ENCODE data around the gene SEPTIN10. TPM values are rescaled to one million over a fixed set of nuclear protein-coding genes. Genes with fewer than 3 reads are reported as not detected.

The SEPTIN10 gene
- total RNA-seq, 1 experiment from 2014 or later: 92.5 TPM

DNA sequence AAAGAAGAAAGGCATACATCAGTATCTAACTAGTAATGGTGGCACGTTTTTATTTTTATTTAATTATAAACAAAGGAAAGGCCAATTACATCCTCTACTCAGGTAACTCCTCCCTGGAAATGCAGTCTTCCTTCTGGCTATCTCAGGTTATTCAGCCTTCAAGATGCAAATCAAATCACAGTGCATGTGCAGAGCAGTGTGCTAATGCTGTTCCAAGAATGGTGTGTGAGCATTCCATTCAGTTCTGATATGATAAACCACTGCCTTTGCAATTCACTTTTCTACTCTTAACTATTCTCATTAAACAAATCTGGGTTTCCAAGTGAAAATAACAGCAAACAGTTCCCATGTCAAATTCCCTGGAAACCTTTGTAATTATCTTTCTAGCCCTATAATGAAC, 38.4 kb downstream of the SEPTIN10 start:
- no peak overlapping the region for H4K8ac ChIP-seq (replicated peaks; ENCODE audit: insufficient read length, low read depth, low read length)
- H2AFZ ChIP-seq (ENCODE audit: low read length): no peak overlapping the region
- no peaks in the 10 kb centered on the region for H3K27me3 ChIP-seq (ENCODE audit: insufficient read depth, low read length)
- H3K79me2 ChIP-seq (ENCODE audit: insufficient read depth, low read length): no peaks in the 10 kb centered on the region
- no peak overlapping the region for H3K4ac ChIP-seq (ENCODE audit: low read depth, low read length)
- no peak overlapping the region for H2AK5ac ChIP-seq (ENCODE audit: insufficient read length, low read length)
- no peak overlapping the region for H3K4me2 ChIP-seq (ENCODE audit: insufficient read depth, insufficient read length, low read length)
- no peak overlapping the region for H3K56ac ChIP-seq (ENCODE audit: insufficient read length, low read depth, low read length)
- Mint-ChIP-seq H3K9me3 (no peaks in the 10 kb centered on the region), H3K4me1 (no peaks in the 10 kb centered on the region), H3K27me3 (ENCODE audit: low read depth) (no peaks in the 10 kb centered on the region), H3K36me3 (ENCODE audit: insufficient read depth in 1 of 3, low read depth in 3 of 3) (peaks cover 3 to 23% (median 10%) of the 10 kb centered on the region in 3 experiments; a peak in 5 of 7 replicates), H3K27ac (no peak overlapping the region), H3K4me3 (no peak overlapping the region)
- no peak overlapping the region for H4K91ac ChIP-seq (ENCODE audit: insufficient read length, low read depth, low read length)
- H3K79me1 ChIP-seq (ENCODE audit: insufficient read depth, low read depth, low read length, poor library complexity, severe bottlenecking): no peaks in the 10 kb centered on the region
- no peak overlapping the region for H3K14ac ChIP-seq (ENCODE audit: insufficient read depth, low read length)
- no peak overlapping the region for H2BK12ac ChIP-seq (ENCODE audit: insufficient read length, low read depth, low read length)
- H4K5ac ChIP-seq (ENCODE audit: insufficient read length, low read depth, low read length): no peak overlapping the region
- no peaks in the 10 kb centered on the region for H3K9me3 ChIP-seq (ENCODE audit: control insufficient read depth, low read depth, low read length)
- H2BK20ac ChIP-seq (ENCODE audit: low read depth, low read length, poor library complexity, severe bottlenecking): no peak overlapping the region
- H2BK120ac ChIP-seq (ENCODE audit: low read depth, low read length, poor library complexity, severe bottlenecking): no peak overlapping the region
- no peaks in the 10 kb centered on the region for H3K4me1 ChIP-seq (ENCODE audit: insufficient read depth, low read length)
- no peaks in the 10 kb centered on the region for H3K23me2 ChIP-seq (ENCODE audit: insufficient read length, low read depth, low read length, poor library complexity, severe bottlenecking)
- H3K27ac ChIP-seq (ENCODE audit: insufficient read length, low read depth, low read length): no peak overlapping the region
- DNase-seq: no peak
- H3T11ph ChIP-seq (ENCODE audit: low read length): no peak overlapping the region
- no peaks in the 10 kb centered on the region for H4K20me1 ChIP-seq (ENCODE audit: control insufficient read depth, insufficient read depth, insufficient read length)
- no peak overlapping the region for H3K23ac ChIP-seq (ENCODE audit: insufficient read length, low read depth, low read length)
- no peak overlapping the region for H2BK5ac ChIP-seq (ENCODE audit: insufficient read length, low read length)
- no CpG with 5 or more reads among the region's 1 CpG for WGBS (ENCODE audit: extremely low coverage, insufficient read length, low lambda C conversion rate)
- H2BK15ac ChIP-seq (ENCODE audit: low read depth, low read length): no peak overlapping the region
- H3K9ac ChIP-seq (ENCODE audit: extremely low read depth, insufficient read length, low read length): no peak overlapping the region
- no peak overlapping the region for H3K18ac ChIP-seq (ENCODE audit: insufficient read length, low read depth, low read length)
- TF ChIP-seq CTCF (conservative IDR thresholded peaks at IDR 0.05): no peak
